GM23338 (cell line): ENCODE data around the gene PGS1. TPM values are rescaled to one million over a fixed set of nuclear protein-coding genes. Genes with fewer than 3 reads are reported as not detected.

ENCODE experiments used
- ATAC-seq: fragments of 200-7000 bp; cut with Tn5 transposase; 3 replicates; pipeline ENCODE4 v1.9.1; 2020
- DNase-seq: peaks from one replicate; pipeline ENCODE4 v3.0.0-alpha.2; 2015; ENCODE audit warnings: low spot score
- H2AFZ ChIP-seq: fragments of 200-600 bp; sonication (generic); 2 replicates; pipeline ENCODE4 v1.8.0; 2016; ENCODE audit warnings: antibody characterized with exemption, mild to moderate bottlenecking, moderate library complexity
- H3F3A ChIP-seq: fragments of 200-600 bp; sonication (generic); replicated peaks from 2 replicates; pipeline ENCODE4 v1.8.0; 2017; ENCODE audit warnings: antibody characterized with exemption, mixed run types, low read depth
- H3K27ac ChIP-seq: fragments of 200-600 bp; sonication (generic); 2 replicates; pipeline ENCODE4 v1.6.1; 2016; ENCODE audit warnings: low read depth
- H3K27me3 ChIP-seq: fragments of 200-600 bp; sonication (generic); 2 replicates; pipeline ENCODE4 v1.8.0; 2016; ENCODE audit warnings: mild to moderate bottlenecking, mixed run types, moderate library complexity; ENCODE audit not compliant: insufficient read depth
- H3K36me3 ChIP-seq: fragments of 200-600 bp; sonication (generic); 2 replicates; pipeline ENCODE4 v1.8.0; 2016; ENCODE audit warnings: mild to moderate bottlenecking; ENCODE audit not compliant: insufficient read depth
- H3K4me1 ChIP-seq: fragments of 200-600 bp; sonication (generic); 2 replicates; pipeline ENCODE4 v1.8.0; 2016; ENCODE audit warnings: mild to moderate bottlenecking, moderate library complexity; ENCODE audit not compliant: insufficient read depth
- H3K4me2 ChIP-seq: fragments of 200-600 bp; sonication (generic); 2 replicates; pipeline ENCODE4 v1.7.1; 2017; ENCODE audit warnings: mixed run types
- H3K4me3 ChIP-seq: fragments of 200-600 bp; sonication (generic); 2 replicates; pipeline ENCODE4 v1.6.1; 2016; ENCODE audit warnings: mixed run types
- H3K79me2 ChIP-seq: fragments of 200-600 bp; sonication (generic); replicated peaks from 2 replicates; pipeline ENCODE4 v1.8.0; 2017; ENCODE audit warnings: mild to moderate bottlenecking; ENCODE audit not compliant: insufficient read depth
- H3K9me2 ChIP-seq: fragments of 200-600 bp; sonication (generic); 2 replicates; pipeline ENCODE4 v1.8.0; 2017; ENCODE audit not compliant: insufficient read depth
- H4K20me1 ChIP-seq: fragments of 200-600 bp; sonication (generic); replicated peaks from 2 replicates; pipeline ENCODE4 v1.8.0; 2017; ENCODE audit warnings: mild to moderate bottlenecking; ENCODE audit not compliant: insufficient read depth
- H3K27ac Mint-ChIP-seq: 2 replicates; pipeline ENCODE4 v1.8.0; 2020; ENCODE audit warnings: inconsistent platforms, mild to moderate bottlenecking, moderate library complexity, mixed read lengths
- H3K27me3 Mint-ChIP-seq: 3 replicates; pipeline ENCODE4 v1.8.0; 2022; ENCODE audit warnings: low read depth, mild to moderate bottlenecking, moderate library complexity, mixed read lengths, inconsistent platforms; ENCODE audit not compliant: insufficient read depth, poor library complexity
- H3K36me3 Mint-ChIP-seq: 3 replicates; pipeline ENCODE4 v1.8.0; 2021; ENCODE audit warnings: low read depth, mild to moderate bottlenecking, inconsistent platforms, moderate library complexity, mixed read lengths
- H3K4me1 Mint-ChIP-seq: 3 replicates; pipeline ENCODE4 v1.8.0; 2020; ENCODE audit warnings: mild to moderate bottlenecking, inconsistent platforms, mixed read lengths
- H3K4me3 Mint-ChIP-seq: 3 replicates; pipeline ENCODE4 v1.8.0; 2021; ENCODE audit warnings: moderate library complexity, mild to moderate bottlenecking, inconsistent platforms, mixed read lengths
- H3K9me3 Mint-ChIP-seq: 3 replicates; pipeline ENCODE4 v1.8.0; 2020; ENCODE audit warnings: moderate library complexity, mild to moderate bottlenecking, inconsistent platforms, mixed read lengths
- EZH2 ChIP-seq: fragments of 200-600 bp; sonication (generic); IDR thresholded peaks from one replicate; pipeline ENCODE4 v1.8.0; 2017; ENCODE audit warnings: antibody characterized with exemption, mild to moderate bottlenecking, low read depth; ENCODE audit not compliant: unreplicated experiment
- JUNB ChIP-seq: IDR thresholded peaks from one replicate; pipeline ENCODE4 v1.6.1; 2016; ENCODE audit warnings: antibody characterized with exemption; ENCODE audit not compliant: unreplicated experiment
- NANOG ChIP-seq: IDR thresholded peaks from 2 replicates; pipeline ENCODE4 v1.6.1; 2016; ENCODE audit warnings: antibody characterized with exemption, borderline replicate concordance
- POLR2AphosphoS5 ChIP-seq: IDR thresholded peaks from 2 replicates; pipeline ENCODE4 v1.6.1; 2016; ENCODE audit warnings: antibody characterized with exemption, low read depth
- STAT1 ChIP-seq: IDR thresholded peaks from one replicate; pipeline ENCODE4 v1.6.1; 2016; ENCODE audit warnings: antibody characterized with exemption; ENCODE audit not compliant: unreplicated experiment
- ZNF114 ChIP-seq: fragments of 250-450 bp; sonication (Bioruptor Pico); IDR thresholded peaks from 2 replicates; pipeline ENCODE4 v1.5.0; 2020; ENCODE audit warnings: mild to moderate bottlenecking, moderate library complexity
- ZNF331 ChIP-seq: fragments of 250-450 bp; sonication (Bioruptor Pico); IDR thresholded peaks from 2 replicates; pipeline ENCODE4 v1.5.0; 2020; ENCODE audit warnings: low read depth, mild to moderate bottlenecking, moderate library complexity
- polyA plus RNA-seq: library from polyadenylated mRNA; unstranded; fragments of >200 nt; fragmentation: Nextera tagmentation; extraction: Ambion mirVana; gene quantifications from 2 replicates; pipeline ENCODE4 v1.2.1, GENCODE V29; 2016
- total RNA-seq: library from RNA; depleted of rRNA; stranded (reverse); fragments of >200 nt; shearing (Covaris generic); gene quantifications from 2 replicates; pipeline ENCODE4 v1.2.3, GENCODE V29; 2014
- TF ChIP-seq, protein P1 (sequence below): IDR thresholded peaks from one replicate; pipeline ENCODE4 v1.6.1; 2018; ENCODE audit warnings: antibody characterized with exemption; ENCODE audit not compliant: unreplicated experiment
- TF ChIP-seq, protein P2 (sequence below): IDR thresholded peaks from 2 replicates; pipeline ENCODE4 v1.6.1; 2016; ENCODE audit warnings: antibody characterized with exemption
- TF ChIP-seq, protein P3 (sequence below), 2 experiments: fragments of 200-600 bp in 1 of 2; sonication (generic) in 1 of 2; conservative IDR thresholded peaks; 2 replicates each; pipeline versions ENCODE4 v1.5.1 to v1.6.1; 2016 to 2017; ENCODE audit warnings: antibody characterized with exemption in 2 of 2, low read depth in 2 of 2, mild to moderate bottlenecking in 2 of 2, moderate library complexity in 1 of 2

PGS1 gene
- total and polyA plus RNA-seq, 2 experiments from 2014 or later = 43.9 to 67.1 TPM

DNA sequence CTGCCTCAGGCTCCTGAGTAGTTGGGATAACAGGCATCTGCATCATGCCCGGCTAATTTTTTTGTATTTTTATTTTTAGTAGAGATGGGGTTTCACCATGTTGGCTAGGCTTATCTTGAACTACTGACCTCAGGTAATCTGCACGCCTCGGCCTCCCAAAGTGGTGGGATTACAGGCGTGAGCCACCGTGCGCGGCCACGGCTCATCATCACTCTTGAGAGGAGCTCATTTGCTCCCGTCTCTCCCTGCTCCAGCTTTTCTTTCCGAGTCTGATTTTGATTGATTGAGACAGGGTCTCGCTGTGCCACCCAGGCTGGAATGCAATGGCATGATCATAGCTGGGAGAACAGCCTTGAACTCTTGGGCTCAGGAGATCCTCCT is 12.6 kb downstream of the PGS1 start (continued):
- TF ChIP-seq NANOG = no peak
- TF ChIP-seq ZNF331 (CRISPR knock-in tag) = no peak
- no peak for TF ChIP-seq EZH2
- no peak for TF ChIP-seq POLR2AphosphoS5
- no peak for TF ChIP-seq ZNF114
- TF ChIP-seq, protein P1, sequence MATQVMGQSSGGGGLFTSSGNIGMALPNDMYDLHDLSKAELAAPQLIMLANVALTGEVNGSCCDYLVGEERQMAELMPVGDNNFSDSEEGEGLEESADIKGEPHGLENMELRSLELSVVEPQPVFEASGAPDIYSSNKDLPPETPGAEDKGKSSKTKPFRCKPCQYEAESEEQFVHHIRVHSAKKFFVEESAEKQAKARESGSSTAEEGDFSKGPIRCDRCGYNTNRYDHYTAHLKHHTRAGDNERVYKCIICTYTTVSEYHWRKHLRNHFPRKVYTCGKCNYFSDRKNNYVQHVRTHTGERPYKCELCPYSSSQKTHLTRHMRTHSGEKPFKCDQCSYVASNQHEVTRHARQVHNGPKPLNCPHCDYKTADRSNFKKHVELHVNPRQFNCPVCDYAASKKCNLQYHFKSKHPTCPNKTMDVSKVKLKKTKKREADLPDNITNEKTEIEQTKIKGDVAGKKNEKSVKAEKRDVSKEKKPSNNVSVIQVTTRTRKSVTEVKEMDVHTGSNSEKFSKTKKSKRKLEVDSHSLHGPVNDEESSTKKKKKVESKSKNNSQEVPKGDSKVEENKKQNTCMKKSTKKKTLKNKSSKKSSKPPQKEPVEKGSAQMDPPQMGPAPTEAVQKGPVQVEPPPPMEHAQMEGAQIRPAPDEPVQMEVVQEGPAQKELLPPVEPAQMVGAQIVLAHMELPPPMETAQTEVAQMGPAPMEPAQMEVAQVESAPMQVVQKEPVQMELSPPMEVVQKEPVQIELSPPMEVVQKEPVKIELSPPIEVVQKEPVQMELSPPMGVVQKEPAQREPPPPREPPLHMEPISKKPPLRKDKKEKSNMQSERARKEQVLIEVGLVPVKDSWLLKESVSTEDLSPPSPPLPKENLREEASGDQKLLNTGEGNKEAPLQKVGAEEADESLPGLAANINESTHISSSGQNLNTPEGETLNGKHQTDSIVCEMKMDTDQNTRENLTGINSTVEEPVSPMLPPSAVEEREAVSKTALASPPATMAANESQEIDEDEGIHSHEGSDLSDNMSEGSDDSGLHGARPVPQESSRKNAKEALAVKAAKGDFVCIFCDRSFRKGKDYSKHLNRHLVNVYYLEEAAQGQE = no peak
- no peak for TF ChIP-seq JUNB

DNA sequence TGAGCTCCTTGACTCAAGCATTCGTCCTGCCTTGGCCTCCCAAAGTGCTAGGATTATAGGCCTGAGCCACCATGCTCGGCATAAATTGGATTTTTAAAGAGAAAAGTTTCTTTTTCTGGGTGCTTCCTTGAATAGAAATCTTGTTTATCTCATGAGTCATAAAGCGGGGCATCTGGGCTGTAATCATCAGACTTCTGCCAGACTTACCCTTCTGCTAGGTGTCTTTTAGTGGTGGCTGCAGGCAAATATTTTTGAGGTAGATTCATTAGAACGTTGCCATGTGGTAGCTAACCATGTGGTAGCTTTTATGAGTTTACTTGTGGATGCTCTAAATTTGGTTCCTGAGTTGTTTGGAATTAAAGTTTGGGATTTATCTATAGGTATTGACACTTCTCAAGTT is 13.4 kb downstream of the PGS1 start:
- DNase-seq (no peak), ATAC-seq (no peak)
- Histone ChIP-seq H3K36me3 (peaks cover 18% of the 10 kb centered on the region; the same call in 1 of the 2 replicates), H3K9me2 (no peaks in the 10 kb centered on the region), H4K20me1 (peaks cover 53% of the 10 kb centered on the region), H2AFZ (no peak overlapping the region), H3K79me2 (peaks cover 100% of the 10 kb centered on the region), H3K4me2 (no peak overlapping the region), H3K27me3 (no peaks in the 10 kb centered on the region), H3K4me3 (no peak overlapping the region), H3K27ac (no peak overlapping the region; the same call in 1 of the 2 replicates), H3K4me1 (0 out of 2 replicates have a peak, but pooled peaks cover 14% of the 10 kb centered on the region), H3F3A (0 out of 2 replicates have a peak, but pooled peaks cover 3% of the 10 kb centered on the region)
- Mint-ChIP-seq H3K4me1 (peaks cover 30% of the 10 kb centered on the region), H3K4me3 (no peak overlapping the region), H3K9me3 (no peaks in the 10 kb centered on the region), H3K27ac (no peak overlapping the region; the same call in 1 of the 2 replicates), H3K27me3 (peaks cover 11% of the 10 kb centered on the region), H3K36me3 (peaks cover 35% of the 10 kb centered on the region)
- TF ChIP-seq ZNF331 (CRISPR knock-in tag) (no peak), ZNF114 (no peak), STAT1 (no peak)
- TF ChIP-seq, protein P1 = no peak
- TF ChIP-seq, protein P2, sequence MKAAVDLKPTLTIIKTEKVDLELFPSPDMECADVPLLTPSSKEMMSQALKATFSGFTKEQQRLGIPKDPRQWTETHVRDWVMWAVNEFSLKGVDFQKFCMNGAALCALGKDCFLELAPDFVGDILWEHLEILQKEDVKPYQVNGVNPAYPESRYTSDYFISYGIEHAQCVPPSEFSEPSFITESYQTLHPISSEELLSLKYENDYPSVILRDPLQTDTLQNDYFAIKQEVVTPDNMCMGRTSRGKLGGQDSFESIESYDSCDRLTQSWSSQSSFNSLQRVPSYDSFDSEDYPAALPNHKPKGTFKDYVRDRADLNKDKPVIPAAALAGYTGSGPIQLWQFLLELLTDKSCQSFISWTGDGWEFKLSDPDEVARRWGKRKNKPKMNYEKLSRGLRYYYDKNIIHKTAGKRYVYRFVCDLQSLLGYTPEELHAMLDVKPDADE = no peak
- TF ChIP-seq, protein P3, sequence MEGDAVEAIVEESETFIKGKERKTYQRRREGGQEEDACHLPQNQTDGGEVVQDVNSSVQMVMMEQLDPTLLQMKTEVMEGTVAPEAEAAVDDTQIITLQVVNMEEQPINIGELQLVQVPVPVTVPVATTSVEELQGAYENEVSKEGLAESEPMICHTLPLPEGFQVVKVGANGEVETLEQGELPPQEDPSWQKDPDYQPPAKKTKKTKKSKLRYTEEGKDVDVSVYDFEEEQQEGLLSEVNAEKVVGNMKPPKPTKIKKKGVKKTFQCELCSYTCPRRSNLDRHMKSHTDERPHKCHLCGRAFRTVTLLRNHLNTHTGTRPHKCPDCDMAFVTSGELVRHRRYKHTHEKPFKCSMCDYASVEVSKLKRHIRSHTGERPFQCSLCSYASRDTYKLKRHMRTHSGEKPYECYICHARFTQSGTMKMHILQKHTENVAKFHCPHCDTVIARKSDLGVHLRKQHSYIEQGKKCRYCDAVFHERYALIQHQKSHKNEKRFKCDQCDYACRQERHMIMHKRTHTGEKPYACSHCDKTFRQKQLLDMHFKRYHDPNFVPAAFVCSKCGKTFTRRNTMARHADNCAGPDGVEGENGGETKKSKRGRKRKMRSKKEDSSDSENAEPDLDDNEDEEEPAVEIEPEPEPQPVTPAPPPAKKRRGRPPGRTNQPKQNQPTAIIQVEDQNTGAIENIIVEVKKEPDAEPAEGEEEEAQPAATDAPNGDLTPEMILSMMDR (conservative IDR thresholded peaks at IDR 0.05; ENCODE audit: low read depth in 2 of 2) = no peak
